IgD-negative memory B cell (primary cell): ENCODE measurements around the gene FOXN3. TPM values are rescaled to one million over a fixed set of nuclear protein-coding genes. Genes with fewer than 3 reads are reported as not detected.

Experiments used
- H3K27ac Mint-ChIP-seq, 3 donors: one replicate each; pipeline ENCODE4 v1.8.0; 2020 to 2022; ENCODE audit warnings: mild to moderate bottlenecking in 3 of 3, mixed read lengths in 3 of 3, moderate library complexity in 1 of 3
- H3K27me3 Mint-ChIP-seq: one replicate; pipeline ENCODE4 v1.8.0; 2021; ENCODE audit warnings: mixed read lengths
- H3K36me3 Mint-ChIP-seq: one replicate; pipeline ENCODE4 v1.8.0; 2020; ENCODE audit warnings: mild to moderate bottlenecking, mixed read lengths
- H3K4me1 Mint-ChIP-seq, 3 donors: one replicate each; pipeline ENCODE4 v1.8.0; 2020 to 2022; ENCODE audit warnings: mixed read lengths in 3 of 3, mild to moderate bottlenecking in 1 of 3
- H3K4me3 Mint-ChIP-seq, 4 donors: one replicate each; pipeline ENCODE4 v1.8.0; 2020 to 2022; ENCODE audit warnings: mild to moderate bottlenecking in 4 of 4, mixed read lengths in 4 of 4, moderate library complexity in 3 of 4
- H3K9me3 Mint-ChIP-seq, 3 donors: one replicate each; pipeline ENCODE4 v1.8.0; 2020 to 2021; ENCODE audit warnings: mixed read lengths in 3 of 3, mild to moderate bottlenecking in 1 of 3
- polyA plus RNA-seq: library from polyadenylated mRNA; unstranded; fragments of 300-500 nt; fragmentation: Illumina TruSeq; gene quantifications from one replicate; pipeline ENCODE4 v1.2.3, GENCODE V29; 2021

Gene FOXN3
- polyA plus RNA-seq, 1 donor from 2014 or later, result 62.5 TPM

DNA sequence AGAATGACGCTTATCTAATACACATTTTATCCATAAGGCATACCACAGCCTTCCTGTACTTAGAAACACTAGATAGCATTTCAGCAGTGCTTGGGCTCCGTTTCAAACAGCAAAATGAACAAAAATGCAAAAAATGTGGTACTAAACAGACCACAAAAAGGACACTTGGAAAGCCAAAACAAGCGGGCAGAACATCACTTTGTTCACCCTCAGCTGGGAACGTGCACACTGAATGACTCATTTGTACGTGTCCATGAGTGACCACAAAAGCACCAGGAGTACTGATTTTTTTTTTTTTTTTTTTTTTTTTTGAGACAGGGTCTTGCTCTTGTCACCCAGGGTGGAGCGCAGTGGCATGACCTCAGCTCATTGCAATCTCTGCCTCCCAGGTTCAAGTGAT is 8.9 kb upstream of the FOXN3 start:
- Mint-ChIP-seq H3K27ac (peak overlapping the region in 1 of 3 donors; percentile 1), H3K36me3 (peaks cover 3% of the 10 kb centered on the region), H3K4me3 (peak overlapping the region in 1 of 4 donors; percentile 77), H3K9me3 (no peaks in the 10 kb centered on the region), H3K4me1 (peaks cover 25 to 33% (median 31%) of the 10 kb centered on the region in 3 donors), H3K27me3 (peaks cover 4% of the 10 kb centered on the region)

DNA sequence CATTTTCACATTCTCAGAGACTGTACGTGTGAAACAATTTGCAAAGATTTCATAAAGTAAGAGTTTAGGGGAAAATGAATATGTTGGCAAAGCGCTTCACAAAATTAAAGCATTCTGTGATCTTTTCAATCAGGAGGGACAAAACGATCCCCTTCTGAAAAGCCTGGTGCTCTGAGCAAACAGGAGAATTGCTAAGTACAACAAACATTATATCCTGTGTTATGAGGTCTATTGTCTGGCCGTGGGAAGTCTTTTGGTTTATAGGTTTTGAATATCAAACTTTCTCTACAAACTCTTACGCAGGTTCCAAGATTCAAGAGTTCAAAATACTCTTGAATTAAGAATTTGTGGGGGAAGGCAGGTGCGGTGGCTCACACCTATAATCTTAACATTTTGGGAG is 7.2 kb upstream of the FOXN3 start:
- Mint-ChIP-seq H3K27ac (no peak overlapping the region), H3K36me3 (peaks cover 7% of the 10 kb centered on the region), H3K4me3 (peak overlapping the region in 1 of 4 donors; percentile 54), H3K4me1 (peaks cover 13 to 30% (median 29%) of the 10 kb centered on the region in 3 donors), H3K27me3 (peaks cover 1% of the 10 kb centered on the region), H3K9me3 (no peaks in the 10 kb centered on the region)

DNA sequence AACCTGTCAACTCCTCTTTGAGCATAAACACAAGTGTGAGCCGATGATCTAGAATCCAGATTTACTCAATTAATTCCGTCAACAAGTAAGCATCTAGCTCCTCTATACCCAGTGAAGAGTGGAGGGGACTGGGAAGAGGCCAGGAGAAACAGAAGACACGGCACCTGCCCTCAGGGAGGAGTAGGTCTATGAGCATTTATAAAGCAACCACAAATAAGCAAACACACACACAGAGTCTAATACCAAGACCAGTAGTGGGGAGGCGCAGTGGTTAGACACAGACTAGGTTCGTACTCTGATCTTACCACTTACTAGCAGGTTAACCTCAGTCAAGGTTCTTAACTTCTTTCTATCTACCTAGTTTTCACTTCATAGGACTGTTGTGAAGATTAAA is 5.9 kb upstream of the FOXN3 start:
- H3K9me3 Mint-ChIP-seq, result no peaks in the 10 kb centered on the region
- peaks cover 9% of the 10 kb centered on the region for H3K36me3 Mint-ChIP-seq
- peak overlapping the region in 1 of 4 donors; percentile 9 for H3K4me3 Mint-ChIP-seq

DNA sequence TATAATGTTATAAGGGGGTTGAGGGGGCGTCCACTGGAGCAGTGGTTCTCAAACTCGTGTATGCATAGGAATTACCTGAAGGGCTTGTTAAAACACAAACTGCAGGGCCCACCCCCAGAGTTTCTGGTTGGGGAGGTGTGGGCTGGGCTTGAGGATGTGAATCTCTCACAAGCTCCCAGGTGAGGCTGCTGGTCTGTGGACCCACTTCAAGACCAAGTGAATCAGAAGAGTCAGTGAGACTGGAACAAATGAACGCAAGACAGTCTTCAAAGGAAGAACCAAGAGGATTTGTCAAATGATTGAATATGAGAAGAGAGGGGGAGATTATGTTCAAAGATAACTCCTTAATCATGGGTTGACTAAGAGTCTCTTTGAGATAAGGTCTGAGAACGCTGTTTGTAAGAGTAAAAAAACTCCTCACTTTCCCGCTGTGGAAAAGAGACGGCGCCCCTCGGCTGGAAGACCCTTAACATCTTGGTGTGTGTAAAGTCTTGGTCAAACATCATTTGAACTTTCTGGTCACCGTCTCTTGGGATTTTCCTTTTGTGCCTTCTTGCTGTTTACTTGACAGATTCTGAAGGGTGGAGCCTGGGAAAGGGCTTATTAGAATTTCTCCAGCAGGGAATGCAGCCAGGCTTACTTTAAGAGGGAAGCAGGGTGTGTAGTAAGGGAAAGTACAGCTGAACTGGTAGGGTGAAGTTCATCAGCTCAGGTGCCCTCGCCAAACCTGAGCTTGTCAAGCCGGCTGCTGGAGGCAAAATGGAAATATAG is 5.3 kb upstream of the FOXN3 start:
- Mint-ChIP-seq H3K27me3 (no peaks in the 10 kb centered on the region), H3K27ac (peak overlapping the region in 2 of 3 donors; percentile 9 to 58), H3K4me3 (peak overlapping the region in 1 of 4 donors; percentile 9), H3K9me3 (no peaks in the 10 kb centered on the region), H3K4me1 (peaks cover 18 to 34% (median 26%) of the 10 kb centered on the region in 3 donors), H3K36me3 (peaks cover 10% of the 10 kb centered on the region)

More for the DNA sequence above, 5.9 kb upstream of the FOXN3 start:
- no peaks in the 10 kb centered on the region for H3K27me3 Mint-ChIP-seq
- peaks cover 16 to 29% (median 26%) of the 10 kb centered on the region in 3 donors for H3K4me1 Mint-ChIP-seq
- H3K27ac Mint-ChIP-seq, result peak overlapping the region in 2 of 3 donors; percentile 9 to 58

DNA sequence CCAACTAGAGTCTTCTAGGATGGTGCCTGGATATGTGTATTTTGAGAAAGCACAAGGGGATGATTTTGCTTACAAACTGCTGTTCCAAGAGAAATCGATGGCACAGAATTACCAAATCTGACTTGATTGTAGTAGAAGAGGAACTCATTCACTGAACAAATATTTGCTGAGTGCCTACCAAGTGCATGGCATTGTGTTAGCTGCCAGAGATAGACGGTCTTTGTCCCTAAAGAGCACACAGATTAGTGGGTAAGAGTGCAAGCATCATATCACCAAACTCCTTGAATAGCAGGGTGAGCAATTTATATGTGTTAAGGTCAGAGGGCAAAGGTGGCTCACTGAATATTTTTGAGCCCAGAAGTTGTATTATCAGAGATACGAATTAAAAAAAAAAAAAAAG is 3.5 kb upstream of the FOXN3 start:
- Mint-ChIP-seq H3K27me3 (no peaks in the 10 kb centered on the region), H3K9me3 (no peaks in the 10 kb centered on the region), H3K4me1 (peaks cover 14 to 30% (median 23%) of the 10 kb centered on the region in 3 donors), H3K4me3 (peak overlapping the region in 1 of 4 donors; percentile 98), H3K36me3 (peaks cover 10% of the 10 kb centered on the region), H3K27ac (peak overlapping the region in 1 of 3 donors; percentile 48)

DNA sequence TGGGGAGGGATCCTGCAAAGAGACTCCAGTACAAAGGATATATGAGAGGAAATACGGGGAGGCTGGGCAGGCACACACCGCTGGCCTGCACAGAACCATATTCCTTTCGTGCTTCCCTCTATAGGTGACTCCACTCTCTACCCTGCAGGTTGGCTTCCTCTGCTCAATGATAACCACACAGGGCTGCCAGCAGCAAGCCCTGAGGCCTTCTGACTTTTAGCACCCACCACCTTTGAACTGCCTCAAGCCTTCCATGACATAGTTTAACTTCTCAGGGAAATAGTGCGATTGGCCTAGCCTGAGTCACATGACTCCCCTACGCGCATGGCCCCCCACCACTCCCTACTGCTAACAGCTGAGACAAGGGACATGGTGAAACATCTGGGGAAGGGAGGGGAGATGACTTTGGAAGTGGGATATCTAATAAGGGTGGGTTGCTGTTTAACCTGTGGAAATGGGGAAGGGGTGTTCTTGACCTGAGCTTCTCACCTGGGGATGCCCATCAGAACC is 3.0 kb upstream of the FOXN3 start:
- H3K9me3 Mint-ChIP-seq, result no peaks in the 10 kb centered on the region
- peaks cover 18 to 34% (median 27%) of the 10 kb centered on the region in 3 donors for H3K4me1 Mint-ChIP-seq
- peak overlapping the region in 1 of 3 donors; percentile 48 for H3K27ac Mint-ChIP-seq
- peaks cover 10% of the 10 kb centered on the region for H3K36me3 Mint-ChIP-seq
- H3K27me3 Mint-ChIP-seq, result no peaks in the 10 kb centered on the region
- H3K4me3 Mint-ChIP-seq, result peak overlapping the region in 1 of 4 donors; percentile 98

DNA sequence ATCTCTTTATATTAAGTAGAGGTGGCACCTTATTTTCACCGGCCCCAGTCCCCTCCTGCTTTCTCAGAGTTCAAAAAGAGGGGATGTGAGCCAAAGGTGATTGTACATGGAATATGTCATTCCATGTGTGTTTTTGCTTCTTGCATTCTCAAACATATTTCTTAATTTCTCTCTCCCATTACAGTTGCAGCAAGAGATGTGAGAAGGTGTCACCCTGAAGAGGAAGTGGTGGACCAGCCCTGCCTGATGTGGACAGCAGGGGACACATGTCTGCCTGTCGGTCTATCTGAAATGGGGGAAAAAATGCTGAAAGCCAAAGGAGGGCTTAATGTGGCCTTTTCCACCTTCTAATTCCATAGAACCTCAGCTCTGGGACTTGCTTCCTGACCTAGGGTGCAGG is 1.9 kb upstream of the FOXN3 start:
- H3K4me3 Mint-ChIP-seq, result peak overlapping the region in 2 of 4 donors; percentile 76 to 98
- H3K4me1 Mint-ChIP-seq, result peaks cover 22 to 33% (median 29%) of the 10 kb centered on the region in 3 donors
- H3K36me3 Mint-ChIP-seq, result peaks cover 7% of the 10 kb centered on the region

DNA sequence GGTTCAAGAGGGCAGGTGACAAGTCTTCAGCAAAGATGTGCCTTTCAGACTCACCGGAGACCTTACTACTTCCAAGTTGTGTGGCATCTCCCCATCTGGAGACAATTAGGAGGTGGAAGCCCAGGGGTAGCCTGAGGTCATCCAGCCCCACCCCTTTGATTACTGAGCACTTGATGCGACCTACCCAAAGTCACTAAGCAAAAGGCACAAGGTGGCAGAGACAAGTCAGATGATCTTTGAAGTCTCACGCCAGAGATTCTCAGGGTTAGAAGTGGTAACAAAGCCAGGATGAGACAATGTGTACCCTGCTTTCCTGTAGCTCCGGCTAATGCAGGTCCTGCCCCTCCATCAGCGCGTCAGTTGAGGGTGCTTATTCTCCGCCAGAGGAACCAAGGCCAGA is 1.4 kb upstream of the FOXN3 start:
- Mint-ChIP-seq H3K27me3 (no peaks in the 10 kb centered on the region), H3K4me3 (peak overlapping the region in 1 of 4 donors; percentile 98), H3K4me1 (peaks cover 21 to 33% (median 29%) of the 10 kb centered on the region in 3 donors), H3K36me3 (peaks cover 7% of the 10 kb centered on the region), H3K27ac (peak overlapping the region; percentile 16 to 99 (median 97)), H3K9me3 (no peaks in the 10 kb centered on the region)

More for the DNA sequence above, 1.9 kb upstream of the FOXN3 start:
- Mint-ChIP-seq H3K27ac (peak overlapping the region in 2 of 3 donors; percentile 16 to 48), H3K9me3 (no peaks in the 10 kb centered on the region), H3K27me3 (no peaks in the 10 kb centered on the region)

DNA sequence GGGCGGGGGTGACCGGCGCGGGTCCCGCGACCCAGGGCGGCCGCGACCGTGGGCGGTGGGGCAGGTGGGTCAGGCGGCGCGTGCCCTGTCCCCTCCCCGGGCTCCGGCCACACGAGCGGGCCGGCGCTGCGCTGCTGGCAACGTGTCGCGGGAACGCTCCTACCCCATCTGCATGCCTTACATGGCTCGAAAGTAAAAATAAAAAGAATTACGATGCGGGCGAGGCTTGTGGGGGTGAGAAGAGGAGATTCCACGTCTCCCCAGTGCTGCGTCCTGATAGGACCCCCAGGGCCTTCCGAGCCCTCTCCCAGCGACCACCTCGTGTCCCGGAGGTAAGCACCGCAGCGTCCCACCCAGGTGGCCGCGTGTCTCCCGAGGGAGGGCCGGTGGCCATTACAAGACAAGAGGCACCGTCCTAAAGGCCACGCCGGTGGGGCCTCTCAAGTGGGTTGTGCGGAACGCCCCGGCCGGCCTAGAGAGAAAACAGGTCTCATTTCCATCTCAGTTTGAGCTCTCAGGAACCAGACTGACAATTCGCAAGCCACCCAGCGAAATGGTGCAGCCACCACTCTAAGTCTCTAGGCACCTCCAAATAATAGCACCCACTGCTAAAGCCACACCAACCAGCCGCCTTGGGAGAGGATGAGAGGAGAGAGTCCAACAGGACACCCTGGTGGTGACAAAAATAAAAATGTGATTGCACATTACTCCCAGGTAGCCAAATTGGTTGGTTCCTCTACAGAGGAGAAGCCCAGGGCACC is 612 bp upstream of the FOXN3 start:
- Mint-ChIP-seq H3K4me1 (peaks cover 27 to 33% (median 29%) of the 10 kb centered on the region in 3 donors), H3K9me3 (no peaks in the 10 kb centered on the region), H3K36me3 (peaks cover 7% of the 10 kb centered on the region), H3K27ac (peak overlapping the region; percentile 94 to 99 (median 97)), H3K27me3 (no peaks in the 10 kb centered on the region), H3K4me3 (peak overlapping the region; percentile 94 to 99 (median 98))

DNA sequence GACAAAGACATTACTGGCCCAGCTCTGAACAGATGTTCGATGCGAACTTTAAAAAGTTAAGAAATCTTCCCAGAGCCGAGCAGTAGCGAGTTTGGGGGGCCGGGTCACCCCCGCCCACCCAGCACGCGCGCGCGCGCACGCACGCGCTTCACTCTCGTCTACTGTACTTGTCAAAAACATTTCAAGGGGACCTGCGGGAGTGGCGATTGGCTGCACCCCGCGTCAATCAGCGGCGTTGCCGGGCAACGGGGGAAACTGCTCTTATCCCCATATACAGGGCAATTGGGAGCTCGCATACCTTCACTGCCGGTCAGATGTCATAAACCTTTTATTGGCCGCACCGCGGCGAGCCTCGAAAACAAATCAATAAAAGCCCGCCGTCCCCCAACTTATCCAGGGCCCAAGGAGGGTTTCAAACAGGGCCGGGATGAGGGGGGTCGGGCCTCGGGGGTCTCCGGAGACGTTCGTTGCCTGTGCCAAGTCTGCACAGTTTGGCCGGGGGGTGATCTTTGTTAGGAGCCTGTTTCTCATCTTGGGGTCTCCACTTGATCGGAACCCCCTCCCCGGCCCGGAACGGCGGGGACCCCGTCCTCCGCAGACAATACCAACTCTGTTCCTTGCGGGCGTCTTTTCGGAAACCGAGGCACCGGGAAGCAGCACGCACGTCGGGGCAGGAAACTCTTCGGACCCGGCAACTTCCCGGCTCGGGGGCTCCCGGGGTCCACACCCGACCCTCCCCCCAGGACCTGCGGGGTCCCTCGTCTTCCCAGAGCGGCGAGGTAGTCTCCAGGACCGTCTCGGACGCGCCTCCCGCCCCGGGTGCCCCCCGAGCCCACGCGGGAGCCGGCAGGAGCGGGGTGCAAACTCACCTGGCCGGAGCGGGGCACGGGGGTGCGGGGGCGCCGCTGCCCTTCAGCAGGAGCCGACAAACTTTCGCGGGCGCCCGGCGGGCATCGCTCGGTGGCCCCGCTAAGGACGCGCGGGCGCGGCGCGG is 734 bp downstream of the FOXN3 start:
- Mint-ChIP-seq H3K27ac (peak overlapping the region; percentile 96 to 98 (median 97)), H3K9me3 (no peaks in the 10 kb centered on the region), H3K4me1 (peaks cover 29 to 36% (median 30%) of the 10 kb centered on the region in 3 donors), H3K27me3 (no peaks in the 10 kb centered on the region), H3K36me3 (peaks cover 7% of the 10 kb centered on the region), H3K4me3 (peak overlapping the region; percentile 93 to 99 (median 96))

DNA sequence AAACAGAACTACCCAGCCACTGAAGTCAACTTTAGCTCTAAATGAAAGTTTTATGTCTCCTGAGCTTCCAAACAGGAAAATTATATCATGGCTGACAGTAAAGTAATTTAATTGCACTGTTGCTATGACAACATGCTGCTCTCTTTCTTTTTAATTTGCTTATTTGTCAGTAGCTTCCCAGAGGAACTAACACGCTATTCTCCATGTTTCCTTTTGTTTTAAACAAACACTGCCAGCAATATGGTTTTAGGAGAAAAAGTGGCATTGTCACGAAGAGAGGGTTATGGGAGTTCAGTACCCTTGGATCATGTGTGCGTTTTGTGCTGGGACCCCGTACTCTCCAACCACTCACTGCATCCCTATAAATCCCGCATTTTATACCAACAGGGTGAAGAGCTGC is 1.9 kb downstream of the FOXN3 start:
- Mint-ChIP-seq H3K27ac (peak overlapping the region in 1 of 3 donors; percentile 98), H3K36me3 (peaks cover 9% of the 10 kb centered on the region), H3K9me3 (no peaks in the 10 kb centered on the region), H3K4me3 (peak overlapping the region; percentile 88 to 99 (median 94)), H3K4me1 (peaks cover 29 to 40% (median 38%) of the 10 kb centered on the region in 3 donors), H3K27me3 (no peaks in the 10 kb centered on the region)

DNA sequence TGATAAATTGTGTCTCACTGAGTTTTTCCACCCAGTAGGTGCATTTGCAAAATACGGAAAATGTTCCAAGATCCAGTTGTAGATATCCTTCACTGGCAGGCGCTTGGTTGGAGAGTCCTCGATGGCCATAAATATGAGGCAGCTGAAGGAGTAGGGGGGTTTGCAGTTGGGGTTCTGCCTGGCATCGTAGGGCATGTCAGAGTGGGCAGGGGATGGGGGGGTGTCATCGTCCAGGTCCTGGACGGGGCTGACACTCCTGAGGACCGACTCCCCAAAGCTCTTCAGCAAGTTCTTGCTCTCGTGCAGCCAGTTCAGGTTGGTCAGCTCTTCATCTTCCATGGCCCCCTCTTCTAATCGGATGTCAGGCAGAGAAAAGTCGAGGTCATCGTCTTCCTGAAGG is 5.1 kb downstream of the FOXN3 start:
- Mint-ChIP-seq H3K36me3 (peaks cover 3% of the 10 kb centered on the region), H3K27me3 (no peaks in the 10 kb centered on the region), H3K27ac (peak overlapping the region in 1 of 3 donors; percentile 31), H3K4me3 (peak overlapping the region in 2 of 4 donors; percentile 43 to 48), H3K4me1 (peaks cover 42 to 51% (median 48%) of the 10 kb centered on the region in 3 donors), H3K9me3 (no peaks in the 10 kb centered on the region)

DNA sequence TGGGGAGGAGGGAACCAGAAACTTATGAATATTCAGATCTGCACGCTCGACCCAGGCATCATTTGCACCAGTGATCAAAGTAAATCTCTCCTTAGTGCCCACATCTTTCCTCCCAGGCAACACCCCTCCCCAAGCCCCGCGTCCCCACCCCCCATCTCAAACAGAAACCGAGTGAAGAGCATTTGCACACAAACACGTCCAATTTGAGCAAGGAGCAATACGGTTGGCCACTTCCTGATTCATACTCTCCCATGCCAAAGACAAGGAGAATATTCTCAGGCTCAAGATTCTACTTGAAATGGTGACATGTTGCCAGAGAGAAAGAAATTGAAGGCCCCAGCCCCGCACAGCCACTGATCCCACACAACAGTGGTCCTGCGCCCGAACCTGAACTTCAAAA is 7.1 kb downstream of the FOXN3 start:
- H3K4me1 Mint-ChIP-seq, result peaks cover 39 to 45% (median 42%) of the 10 kb centered on the region in 3 donors
- no peaks in the 10 kb centered on the region for H3K9me3 Mint-ChIP-seq
- H3K27ac Mint-ChIP-seq, result peak overlapping the region in 1 of 3 donors; percentile 25

More for the DNA sequence above, 7.1 kb downstream of the FOXN3 start:
- no peaks in the 10 kb centered on the region for H3K27me3 Mint-ChIP-seq
- peaks cover 3% of the 10 kb centered on the region for H3K36me3 Mint-ChIP-seq
- H3K4me3 Mint-ChIP-seq, result peak overlapping the region in 2 of 4 donors; percentile 34 to 85
